K562 (cell line): ENCODE data around the gene POLR1B. TPM values are rescaled to one million over a fixed set of nuclear protein-coding genes. Genes with fewer than 3 reads are reported as not detected.

Experiments used
- ARID1B ChIP-seq: fragments of 450-650 bp; IDR thresholded peaks from 2 replicates; pipeline ENCODE4 v1.6.1; 2016; ENCODE audit warnings: antibody characterized with exemption, mild to moderate bottlenecking, inconsistent platforms
- CBX5 ChIP-seq: IDR thresholded peaks from 2 replicates; pipeline ENCODE4 v1.6.1; 2014; ENCODE audit warnings: low read depth, borderline replicate concordance
- CTBP1 ChIP-seq: fragments of 450-650 bp; IDR thresholded peaks from 2 replicates; pipeline ENCODE4 v1.6.1; 2016; ENCODE audit warnings: borderline replicate concordance
- ELF2 ChIP-seq: fragments of 250-450 bp; sonication (Bioruptor Pico); IDR thresholded peaks from 2 replicates; pipeline ENCODE4 v1.5.0; 2021; ENCODE audit warnings: mild to moderate bottlenecking
- FUS ChIP-seq: fragments of 200-400 bp; formaldehyde crosslinking; optimal IDR thresholded peaks from 2 replicates; pipeline ENCODE3; 2017; ENCODE audit warnings: low read depth, low read length
- GABPA ChIP-seq: fragments of 200-800 bp; sonication (Bioruptor generic); conservative IDR thresholded peaks from 2 replicates; pipeline ENCODE4 v1.6.1; 2016; ENCODE audit warnings: low read depth, missing genetic modification characterization, missing compliant biosample characterization
- GMEB1 ChIP-seq: fragments of 250-450 bp; sonication (Bioruptor Pico); IDR thresholded peaks from 2 replicates; pipeline ENCODE4 v1.4.0; 2020; ENCODE audit warnings: mild to moderate bottlenecking
- HCFC1 ChIP-seq: IDR thresholded peaks from 2 replicates; pipeline ENCODE4 v1.6.1; 2012; ENCODE audit warnings: low read depth, low read length, improper control_type of control experiment
- HDAC8 ChIP-seq: fragments of 450-650 bp; IDR thresholded peaks from 2 replicates; pipeline ENCODE4 v1.6.1; 2016; ENCODE audit warnings: mild to moderate bottlenecking, missing genetic modification characterization, moderate library complexity, missing compliant biosample characterization
- ILK ChIP-seq: fragments of 450-650 bp; IDR thresholded peaks from 2 replicates; pipeline ENCODE4 v1.6.1; 2016; ENCODE audit warnings: missing genetic modification characterization, low read depth, mild to moderate bottlenecking, missing compliant biosample characterization, moderate library complexity, borderline replicate concordance
- NFRKB ChIP-seq: fragments of 450-650 bp; IDR thresholded peaks from 2 replicates; pipeline ENCODE4 v1.6.1; 2016; ENCODE audit warnings: low read depth
- PCBP1 ChIP-seq: fragments of 200-400 bp; formaldehyde crosslinking; IDR thresholded peaks from 2 replicates; pipeline ENCODE4 v1.6.1; 2018; ENCODE audit warnings: mild to moderate bottlenecking, low read depth, low read length; ENCODE audit not compliant: poor library complexity, severe bottlenecking
- RB1 ChIP-seq: fragments of 450-650 bp; IDR thresholded peaks from 2 replicates; pipeline ENCODE4 v1.6.1; 2017; ENCODE audit warnings: low read depth, mild to moderate bottlenecking
- TOE1 ChIP-seq, 2 experiments: fragments of 450-650 bp in 1 of 2; sonication (generic) in 1 of 2; formaldehyde crosslinking in 1 of 2; IDR thresholded peaks; 2 replicates each; pipeline versions ENCODE4 v1.7.1 to v1.8.0; 2016 to 2022; ENCODE audit warnings: borderline replicate concordance in 2 of 2, mild to moderate bottlenecking in 2 of 2, antibody characterized with exemption in 1 of 2, inconsistent platforms in 1 of 2, low read depth in 1 of 2, missing genetic modification reagents in 1 of 2, moderate library complexity in 1 of 2
- ZC3H8 ChIP-seq: fragments of 450-650 bp; IDR thresholded peaks from 2 replicates; pipeline ENCODE4 v1.6.1; 2017
- ZNF398 ChIP-seq: fragments of 250-450 bp; sonication (Bioruptor Pico); IDR thresholded peaks from 2 replicates; pipeline ENCODE4 v1.8.0; 2021; ENCODE audit warnings: moderate library complexity, mild to moderate bottlenecking, inconsistent platforms
- ZNF431 ChIP-seq: sonication (generic); formaldehyde crosslinking; IDR thresholded peaks from 2 replicates; pipeline ENCODE4 v1.8.0; 2022; ENCODE audit warnings: mild to moderate bottlenecking, missing genetic modification reagents
- ZNF583 ChIP-seq: fragments of 250-450 bp; sonication (Bioruptor Pico); IDR thresholded peaks from 2 replicates; pipeline ENCODE4 v1.4.0; 2020
- ZNF586 ChIP-seq: fragments of 450-650 bp; formaldehyde crosslinking; conservative IDR thresholded peaks from 2 replicates; pipeline ENCODE4 v1.4.0; 2020; ENCODE audit warnings: mild to moderate bottlenecking, moderate library complexity
- ZNF766 ChIP-seq: fragments of 200-800 bp; sonication (Bioruptor generic); conservative IDR thresholded peaks from 2 replicates; pipeline ENCODE4 v1.6.1; 2016; ENCODE audit warnings: missing genetic modification characterization, missing compliant biosample characterization
- polyA plus RNA-seq, 8 experiments: library from polyadenylated mRNA; depleted of rRNA in 4 of 8; stranded (reverse) in 5 of 8; unstranded in 3 of 8; fragments of >200 nt; fragmentation: Nextera tagmentation in 2 of 8; fragmentation: Illumina TruSeq in 1 of 8; extraction: Ambion mirVana in 2 of 8; extraction: Trizol in 1 of 8; gene quantifications; 2 replicates each; pipeline versions ENCODE4 v1.2.1 to v1.2.3, GENCODE V29; 2011 to 2014; ENCODE audit warnings: inconsistent platforms in 1 of 8, missing spikeins in 1 of 8
- total RNA-seq, 7 experiments: library from RNA; depleted of rRNA in 6 of 7; stranded (reverse); fragments of >200 nt in 6 of 7; fragmentation: Illumina TruSeq in 2 of 7; extraction: Trizol in 2 of 7; gene quantifications; 2 replicates each; pipeline versions ENCODE4 v1.2.1 to v1.2.3, GENCODE V29; 2011 to 2021; ENCODE audit warnings: low replicate concordance in 1 of 7
- TF ChIP-seq, protein P1 (sequence below): fragments of 250-450 bp; sonication (Bioruptor Pico); IDR thresholded peaks from 2 replicates; pipeline ENCODE4 v1.4.0; 2020; ENCODE audit warnings: mild to moderate bottlenecking, moderate library complexity

POLR1B gene
- total and polyA plus RNA-seq, 9 of the 15 experiments (the other 6 are each of a cell fraction or from before 2014, with no cell fraction given): 19.8 to 55.1 (median 40.2) TPM

DNA sequence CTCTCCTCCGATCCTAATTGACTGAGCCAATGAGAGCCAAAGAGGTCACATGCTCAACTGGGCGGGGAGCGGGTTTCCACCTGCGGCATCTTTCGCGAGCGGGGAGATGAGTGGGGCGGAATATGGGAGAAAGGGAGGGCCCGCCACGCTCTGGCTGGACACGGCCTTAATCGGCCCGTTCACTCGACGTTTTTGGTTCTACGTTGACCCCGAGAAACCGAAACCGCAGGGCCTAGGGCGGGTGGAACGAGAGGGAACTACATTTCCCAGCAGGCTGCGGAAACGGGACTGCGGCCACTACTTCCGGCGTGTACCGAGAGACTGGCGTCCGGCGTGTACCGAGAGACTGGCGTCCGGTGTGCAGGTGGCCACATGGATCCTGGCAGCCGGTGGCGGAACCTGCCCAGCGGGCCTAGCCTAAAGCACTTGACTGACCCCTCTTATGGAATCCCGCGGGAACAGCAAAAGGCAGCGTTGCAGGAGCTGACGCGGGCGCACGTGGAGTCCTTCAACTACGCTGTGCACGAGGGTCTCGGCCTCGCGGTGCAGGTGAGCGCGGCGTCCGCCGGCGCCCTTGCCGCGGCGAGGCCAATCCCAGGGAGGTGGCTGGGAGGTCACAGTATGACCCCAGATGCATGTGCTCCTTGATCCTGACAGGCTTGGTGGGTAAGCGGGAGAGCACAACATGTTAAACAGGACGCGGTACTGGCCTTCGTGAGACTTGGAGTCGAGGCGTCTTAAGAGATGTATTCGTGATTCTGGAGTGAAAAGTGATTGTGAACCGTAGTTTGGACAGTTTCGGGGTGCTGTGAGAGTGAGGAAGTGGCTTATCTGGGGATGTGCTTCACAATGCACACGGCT is at the start of gene POLR1B (continued):
- TF ChIP-seq TOE1 (IDR thresholded peaks at IDR 0.05; ENCODE audit: borderline replicate concordance) (peak; percentile 88; the same call in 1 of the 2 replicates), TOE1 (CRISPR knock-in tag; IDR thresholded peaks at IDR 0.05; ENCODE audit: borderline replicate concordance, low read depth) (peak; percentile 76; the same call in 1 of the 2 replicates), RB1 (peak; percentile 70; the same call in 1 of the 2 replicates), ZNF583 (CRISPR knock-in tag) (0 out of 2 replicates have a peak, but pooled peaks have one; percentile 63), GMEB1 (CRISPR knock-in tag) (peak; percentile 67), ILK (tag) (no peak), ZC3H8 (no peak), CTBP1 (peak; percentile 82; the same call in 1 of the 2 replicates), ZNF766 (CRISPR knock-in tag) (peak; percentile 72), ZNF431 (CRISPR knock-in tag) (peak; percentile 79; the same call in 1 of the 2 replicates), GABPA (tag) (peak; percentile 99), ARID1B (no peak), ZNF398 (CRISPR knock-in tag) (no peak), PCBP1 (peak; percentile 65), FUS (no peak), HCFC1 (peak; percentile 98), NFRKB (no peak), HDAC8 (tag) (no peak), ZNF586 (CRISPR knock-in tag) (no peak), CBX5 (no peak), ELF2 (CRISPR knock-in tag) (no peak)
- TF ChIP-seq, protein P1, sequence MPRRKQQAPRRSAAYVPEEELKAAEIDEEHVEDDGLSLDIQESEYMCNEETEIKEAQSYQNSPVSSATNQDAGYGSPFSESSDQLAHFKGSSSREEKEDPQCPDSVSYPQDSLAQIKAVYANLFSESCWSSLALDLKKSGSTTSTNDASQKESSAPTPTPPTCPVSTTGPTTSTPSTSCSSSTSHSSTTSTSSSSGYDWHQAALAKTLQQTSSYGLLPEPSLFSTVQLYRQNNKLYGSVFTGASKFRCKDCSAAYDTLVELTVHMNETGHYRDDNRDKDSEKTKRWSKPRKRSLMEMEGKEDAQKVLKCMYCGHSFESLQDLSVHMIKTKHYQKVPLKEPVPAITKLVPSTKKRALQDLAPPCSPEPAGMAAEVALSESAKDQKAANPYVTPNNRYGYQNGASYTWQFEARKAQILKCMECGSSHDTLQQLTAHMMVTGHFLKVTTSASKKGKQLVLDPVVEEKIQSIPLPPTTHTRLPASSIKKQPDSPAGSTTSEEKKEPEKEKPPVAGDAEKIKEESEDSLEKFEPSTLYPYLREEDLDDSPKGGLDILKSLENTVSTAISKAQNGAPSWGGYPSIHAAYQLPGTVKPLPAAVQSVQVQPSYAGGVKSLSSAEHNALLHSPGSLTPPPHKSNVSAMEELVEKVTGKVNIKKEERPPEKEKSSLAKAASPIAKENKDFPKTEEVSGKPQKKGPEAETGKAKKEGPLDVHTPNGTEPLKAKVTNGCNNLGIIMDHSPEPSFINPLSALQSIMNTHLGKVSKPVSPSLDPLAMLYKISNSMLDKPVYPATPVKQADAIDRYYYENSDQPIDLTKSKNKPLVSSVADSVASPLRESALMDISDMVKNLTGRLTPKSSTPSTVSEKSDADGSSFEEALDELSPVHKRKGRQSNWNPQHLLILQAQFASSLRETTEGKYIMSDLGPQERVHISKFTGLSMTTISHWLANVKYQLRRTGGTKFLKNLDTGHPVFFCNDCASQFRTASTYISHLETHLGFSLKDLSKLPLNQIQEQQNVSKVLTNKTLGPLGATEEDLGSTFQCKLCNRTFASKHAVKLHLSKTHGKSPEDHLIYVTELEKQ (CRISPR knock-in tag): no peak
